Pancreas (tissue), 10 donors: ENCODE measurements around the gene APOBR. TPM values are rescaled to one million over a fixed set of nuclear protein-coding genes. Genes with fewer than 3 reads are reported as not detected.
A peak's percentile ranks its signal among the peaks of the same experiment; 100 is the strongest.

Experiments used
- ATAC-seq, 4 donors: fragments of 200-7000 bp; cut with Tn5 transposase; one replicate each; pipeline versions ENCODE4 v1.8.0 to v1.9.1; 2020; ENCODE audit warnings: mild to moderate bottlenecking in 4 of 4, moderate library complexity in 4 of 4
- DNase-seq, 6 donors: peaks; one replicate each; pipeline ENCODE4 v3.0.0-alpha.2; 2020
- FAIRE-seq: peaks from 2 replicates; lab custom pipeline; 2012; peaks lifted over from hg19 to GRCh38; lab: Jason Lieb, UNC
- H3K27ac ChIP-seq, 4 donors: fragments of 200-600 bp; sonication (generic); 1 replicate in 3 of 4; 2 replicates in 1 of 4; pipeline versions ENCODE4 v1.5.0 to v1.8.0; 2020
- H3K27me3 ChIP-seq, 4 donors: fragments of 200-600 bp; one replicate each; pipeline ENCODE4 v1.8.0; 2021
- H3K36me3 ChIP-seq, 3 donors: fragments of 200-600 bp; sonication (generic) in 1 of 3; one replicate each; pipeline versions ENCODE4 v1.5.0 to v1.8.0; 2020 to 2021
- H3K4me1 ChIP-seq, 3 donors: fragments of 200-600 bp; one replicate each; pipeline ENCODE4 v1.8.0; 2021
- H3K4me3 ChIP-seq, 4 donors: fragments of 200-600 bp; sonication (generic) in 2 of 4; one replicate each; pipeline versions ENCODE4 v1.5.0 to v1.8.0; 2020 to 2021
- H3K9me3 ChIP-seq, 4 donors: fragments of 200-600 bp; one replicate each; pipeline ENCODE4 v1.8.0; 2021
- CTCF ChIP-seq, 4 donors: fragments of 200-600 bp; sonication (generic) in 3 of 4; IDR thresholded peaks; one replicate each; pipeline versions ENCODE4 v1.5.0 to v1.8.0; 2021; ENCODE audit warnings: antibody characterized with exemption in 4 of 4
- WGBS, 2 donors: extraction: QIAGEN DNeasy Blood & Tissue Kit; methylation state at CpG; one replicate each; pipeline ENCODE4 v1.1.7; 2013; 5-methylcytosine and 5-hydroxymethylcytosine counted together
- intact Hi-C, 3 donors: fragments of 100-400 bp; cut with DNase I; formaldehyde crosslinking; loops; one replicate each; pipeline versions ENCODE4 v1.11.1 to v1.14.2; 2022
- polyA plus RNA-seq, 2 donors: library from polyadenylated mRNA; stranded (reverse); fragments of 200-250 nt; gene quantifications; one replicate each; pipeline ENCODE4 v1.2.3, GENCODE V29; 2013
- total RNA-seq, 6 donors: library from RNA; stranded (reverse); fragmentation: NEBNext Ultra II Directional in 4 of 6; extraction: Animal tissue kit (Norgen Biotek cat#: 25700) in 4 of 6; gene quantifications; one replicate each; pipeline versions ENCODE4 v1.2.1 to v1.2.4, GENCODE V29; 2021 to 2023
- donor health status: healthy with polysubstance abuse.
- donor health status: DM: no; HTN: no; CAD: no; lungs with moderate emphysema.
- donor health status: DM: no; HTN: no; CAD: no.
- donor health status: control.
- donor health status: control.
- donor health status: Bipolar disorder and iron deficiency.
- donor health status: DM: yes; HTN: yes; CAD: no.
- donor health status: DM: no; HTN: no; CAD: no.
- donor health status: DM: no; HTN: no; CAD: no.
- donor health status: DM: yes; HTN: yes; CAD: no.

Gene APOBR
- total and polyA plus RNA-seq, 8 donors: 0.16 to 3.0 (median 0.64) TPM

GRCh38 chr16:28503470-28504259, 9.2 kb downstream of the APOBR start:
- DNase-seq: no peak
- TF ChIP-seq CTCF (IDR thresholded peaks at IDR 0.05): no peak
- no peaks in the 10 kb centered on the region for H3K4me1 ChIP-seq
- no peak overlapping the region for H3K4me3 ChIP-seq
- WGBS, 2 donors: 88 to 89% methylated on average over 15 of the region's 15 CpGs
- H3K9me3 ChIP-seq: no peaks in the 10 kb centered on the region
- ATAC-seq: no peak
- no peaks in the 10 kb centered on the region for H3K36me3 ChIP-seq
- intact Hi-C loops: no loop called here
- FAIRE-seq: no peak
- H3K27me3 ChIP-seq: no peaks in the 10 kb centered on the region
- H3K27ac ChIP-seq: no peak overlapping the region

GRCh38 chr16:28504707-28505404, 10.4 kb downstream of the APOBR start:
- Histone ChIP-seq H3K4me1 (no peaks in the 10 kb centered on the region), H3K36me3 (no peaks in the 10 kb centered on the region), H3K27ac (no peak overlapping the region), H3K4me3 (no peak overlapping the region), H3K9me3 (no peaks in the 10 kb centered on the region), H3K27me3 (no peaks in the 10 kb centered on the region)
- intact Hi-C loops: no loop called here
- TF ChIP-seq CTCF (IDR thresholded peaks at IDR 0.05): no peak
- DNase-seq (no peak), ATAC-seq (peak in 2 of 4 donors; percentile 21 to 45), FAIRE-seq (no peak)
- WGBS, 2 donors: 52 to 56% methylated on average over 8 of the region's 8 CpGs

- H3K4me3 ChIP-seq: no peak overlapping the region
- no peaks in the 10 kb centered on the region for H3K4me1 ChIP-seq
- DNase-seq: no peak
- TF ChIP-seq CTCF (IDR thresholded peaks at IDR 0.05): no peak
- no peaks in the 10 kb centered on the region for H3K27me3 ChIP-seq
- H3K36me3 ChIP-seq: no peaks in the 10 kb centered on the region
- intact Hi-C loops: no loop called here
- H3K27ac ChIP-seq: no peak overlapping the region
- H3K9me3 ChIP-seq: no peaks in the 10 kb centered on the region
- no peak for FAIRE-seq
- WGBS, 2 donors: 80 to 81% methylated on average over 14 of the region's 14 CpGs
- ATAC-seq: no peak
Measured at GRCh38 chr16:28505489-28506137, 11.2 kb downstream of the APOBR start.

GRCh38 chr16:28511031-28511430, 16.6 kb downstream of the APOBR start:
- no peaks in the 10 kb centered on the region for H3K36me3 ChIP-seq
- H3K27ac ChIP-seq: no peak overlapping the region
- no peaks in the 10 kb centered on the region for H3K4me1 ChIP-seq
- H3K9me3 ChIP-seq: no peaks in the 10 kb centered on the region
- H3K27me3 ChIP-seq: no peaks in the 10 kb centered on the region
- TF ChIP-seq CTCF (IDR thresholded peaks at IDR 0.05): no peak
- no peak overlapping the region for H3K4me3 ChIP-seq
- DNase-seq (no peak), FAIRE-seq (no peak), ATAC-seq (no peak)
- intact Hi-C loops: no loop called here
- 79 to 86% methylated on average over 3 of the region's 3 CpGs for WGBS, 2 donors
